Upper lobe of left lung (tissue), 6 donors: ENCODE data around the gene CUEDC1. TPM values are rescaled to one million over a fixed set of nuclear protein-coding genes. Genes with fewer than 3 reads are reported as not detected.

Experiments
- ATAC-seq, 2 donors: fragments of 200-7000 bp; cut with Tn5 transposase; one replicate each; pipeline ENCODE4 v1.9.1; 2022; ENCODE audit warnings: mild to moderate bottlenecking in 2 of 2, moderate library complexity in 2 of 2; ENCODE audit not compliant: low FRiP score in 2 of 2
- DNase-seq, 2 donors: peaks; one replicate each; pipeline ENCODE4 v3.0.0-alpha.2; 2019 to 2020
- H3K27ac ChIP-seq, 4 donors: fragments of 200-600 bp; sonication (generic); one replicate each; pipeline ENCODE4 v1.5.1; 2016 to 2019
- H3K27me3 ChIP-seq, 4 donors: fragments of 200-600 bp; sonication (generic); one replicate each; pipeline ENCODE4 v1.5.1; 2017 to 2019
- H3K36me3 ChIP-seq, 4 donors: fragments of 200-600 bp; sonication (generic); one replicate each; pipeline ENCODE4 v1.5.1; 2016 to 2019
- H3K4me1 ChIP-seq, 4 donors: fragments of 200-600 bp; sonication (generic); one replicate each; pipeline ENCODE4 v1.5.1; 2018 to 2019
- H3K4me3 ChIP-seq, 4 donors: fragments of 200-600 bp; sonication (generic); one replicate each; pipeline ENCODE4 v1.5.1; 2017 to 2019; ENCODE audit warnings: mild to moderate bottlenecking in 2 of 4, moderate library complexity in 1 of 4
- H3K9me3 ChIP-seq, 4 donors: fragments of 200-600 bp; sonication (generic); one replicate each; pipeline ENCODE4 v1.5.1; 2018 to 2019
- EP300 ChIP-seq, 4 donors: sonication (generic); formaldehyde crosslinking; IDR thresholded peaks; one replicate each; pipeline ENCODE4 v1.5.1; 2017; ENCODE audit warnings: antibody characterized with exemption in 4 of 4, control low read depth in 2 of 4
- POLR2A ChIP-seq, 4 donors: fragments of 450-650 bp; IDR thresholded peaks; one replicate each; pipeline ENCODE4 v1.5.1; 2016 to 2017; ENCODE audit warnings: antibody characterized with exemption in 4 of 4, mild to moderate bottlenecking in 2 of 4
- POLR2AphosphoS5 ChIP-seq, 2 donors: sonication (generic); formaldehyde crosslinking; IDR thresholded peaks; one replicate each; pipeline ENCODE4 v1.5.1; 2017; ENCODE audit warnings: antibody characterized with exemption in 2 of 2
- WGBS, 2 donors: methylation state at CpG; one replicate each; pipeline ENCODE4 v1.1.5; 2017 to 2018; 5-methylcytosine and 5-hydroxymethylcytosine counted together
- total RNA-seq, 6 donors: library from RNA; depleted of rRNA in 4 of 6; stranded (reverse); fragments of >200 nt in 4 of 6; gene quantifications; one replicate each; pipeline versions ENCODE4 v1.1.0 to v1.2.1, GENCODE V29; 2016 to 2021
- TF ChIP-seq, protein P1 (sequence below), 6 experiments: fragments of 450-650 bp in 4 of 6; fragments of 200-600 bp in 2 of 6; sonication (generic) in 2 of 6; IDR thresholded peaks; one replicate each; pipeline ENCODE4 v1.5.1; 2016 to 2019; ENCODE audit warnings: antibody characterized with exemption in 6 of 6
- donor health status: DM: no; HTN: no; CAD: no; lungs with moderate emphysema.
- donor health status: DM: no; HTN: yes; CAD: no; lungs with severe emphysema.

CUEDC1 gene
- total RNA-seq, 6 donors from 2014 or later: 33.3 to 119 (median 54.4) TPM

GRCh38 chr17:57919918-57920317 is 35.3 kb downstream of the CUEDC1 start:
- H3K9me3 ChIP-seq: no peaks in the 10 kb centered on the region
- ATAC-seq: no peak
- H3K27me3 ChIP-seq: no peaks in the 10 kb centered on the region
- peaks cover 43 to 62% (median 54%) of the 10 kb centered on the region in 4 donors for H3K4me1 ChIP-seq
- H3K36me3 ChIP-seq: no peaks in the 10 kb centered on the region
- no peak for TF ChIP-seq EP300 (IDR thresholded peaks at IDR 0.05)
- TF ChIP-seq POLR2AphosphoS5 (IDR thresholded peaks at IDR 0.05): no peak
- no peak for TF ChIP-seq POLR2A (IDR thresholded peaks at IDR 0.05)
- TF ChIP-seq, protein P1, sequence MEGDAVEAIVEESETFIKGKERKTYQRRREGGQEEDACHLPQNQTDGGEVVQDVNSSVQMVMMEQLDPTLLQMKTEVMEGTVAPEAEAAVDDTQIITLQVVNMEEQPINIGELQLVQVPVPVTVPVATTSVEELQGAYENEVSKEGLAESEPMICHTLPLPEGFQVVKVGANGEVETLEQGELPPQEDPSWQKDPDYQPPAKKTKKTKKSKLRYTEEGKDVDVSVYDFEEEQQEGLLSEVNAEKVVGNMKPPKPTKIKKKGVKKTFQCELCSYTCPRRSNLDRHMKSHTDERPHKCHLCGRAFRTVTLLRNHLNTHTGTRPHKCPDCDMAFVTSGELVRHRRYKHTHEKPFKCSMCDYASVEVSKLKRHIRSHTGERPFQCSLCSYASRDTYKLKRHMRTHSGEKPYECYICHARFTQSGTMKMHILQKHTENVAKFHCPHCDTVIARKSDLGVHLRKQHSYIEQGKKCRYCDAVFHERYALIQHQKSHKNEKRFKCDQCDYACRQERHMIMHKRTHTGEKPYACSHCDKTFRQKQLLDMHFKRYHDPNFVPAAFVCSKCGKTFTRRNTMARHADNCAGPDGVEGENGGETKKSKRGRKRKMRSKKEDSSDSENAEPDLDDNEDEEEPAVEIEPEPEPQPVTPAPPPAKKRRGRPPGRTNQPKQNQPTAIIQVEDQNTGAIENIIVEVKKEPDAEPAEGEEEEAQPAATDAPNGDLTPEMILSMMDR (IDR thresholded peaks at IDR 0.05): no peak
- H3K27ac ChIP-seq: no peak overlapping the region
- H3K4me3 ChIP-seq: no peak overlapping the region
- WGBS, 2 donors: 86 to 91% methylated on average over 5 of the region's 5 CpGs
- no peak for DNase-seq

DNA sequence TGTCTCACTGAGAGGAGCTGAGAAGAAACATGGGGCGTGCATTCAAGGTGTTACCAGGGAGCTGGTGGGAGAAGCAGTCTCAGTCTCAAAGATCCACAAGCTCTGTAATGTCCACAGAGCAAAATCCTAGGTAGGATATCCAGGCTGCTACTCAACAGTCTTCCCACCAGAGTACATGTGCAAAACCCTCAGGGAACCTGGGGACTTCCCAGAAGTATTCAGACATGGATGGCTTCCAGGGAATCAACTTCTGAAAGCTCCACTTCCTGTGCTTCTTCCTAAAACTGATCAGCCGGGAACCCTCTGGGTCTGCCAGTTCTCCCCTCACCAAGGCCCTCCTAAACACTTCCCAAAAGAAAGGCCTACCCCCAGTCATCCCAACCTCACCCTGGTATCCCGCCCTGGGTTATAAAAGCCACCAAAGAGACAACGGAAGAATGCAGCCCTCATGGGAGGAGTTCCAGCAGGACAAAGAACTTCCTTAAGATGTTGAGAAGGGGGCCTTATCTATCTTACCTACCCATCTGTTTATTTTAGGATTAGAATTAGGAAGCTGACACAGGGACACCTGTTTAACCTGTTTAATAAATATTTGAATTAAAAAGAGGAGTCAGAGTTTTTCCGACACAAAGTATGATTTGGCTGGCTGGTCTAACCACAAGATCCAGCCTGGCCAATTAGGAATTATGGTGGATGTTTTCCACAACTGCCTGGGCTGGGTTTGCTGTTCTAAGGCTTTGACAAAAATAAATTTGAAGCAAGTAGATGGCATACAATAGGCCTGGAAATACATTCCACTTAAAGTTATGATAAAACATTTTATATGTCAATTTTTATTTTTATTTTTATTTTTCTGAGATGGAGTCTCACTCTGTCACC is 37.0 kb downstream of the CUEDC1 start:
- Histone ChIP-seq H3K4me3 (no peak overlapping the region), H3K27ac (peak overlapping the region; percentile 20 to 60 (median 57)), H3K27me3 (no peaks in the 10 kb centered on the region), H3K9me3 (no peaks in the 10 kb centered on the region), H3K4me1 (peaks cover 56 to 71% (median 65%) of the 10 kb centered on the region in 4 donors), H3K36me3 (no peaks in the 10 kb centered on the region)
- 56 to 60% methylated on average over 5 of the region's 5 CpGs for WGBS, 2 donors
- DNase-seq (no peak), ATAC-seq (no peak)
- TF ChIP-seq POLR2AphosphoS5 (IDR thresholded peaks at IDR 0.05) (no peak), EP300 (IDR thresholded peaks at IDR 0.05) (no peak), POLR2A (IDR thresholded peaks at IDR 0.05) (no peak)
- TF ChIP-seq, protein P1 (IDR thresholded peaks at IDR 0.05): no peak

GRCh38 chr17:57916925-57917858 is 38.0 kb downstream of the CUEDC1 start:
- Histone ChIP-seq H3K27me3 (no peaks in the 10 kb centered on the region), H3K4me1 (peaks cover 59 to 74% (median 69%) of the 10 kb centered on the region in 4 donors), H3K27ac (peak overlapping the region; percentile 20 to 70 (median 58)), H3K4me3 (no peak overlapping the region), H3K9me3 (no peaks in the 10 kb centered on the region), H3K36me3 (no peaks in the 10 kb centered on the region)
- WGBS, 2 donors: 73 to 86% methylated on average over 6 to 9 of the region's 9 CpGs
- TF ChIP-seq EP300 (IDR thresholded peaks at IDR 0.05): peak in 1 of 4 donors; percentile 88
- TF ChIP-seq, protein P1 (IDR thresholded peaks at IDR 0.05): peak in 2 of 6 experiments; percentile 22 to 30
- TF ChIP-seq POLR2AphosphoS5 (IDR thresholded peaks at IDR 0.05): peak; percentile 35 to 56
- peak in 1 of 4 donors; percentile 10 for TF ChIP-seq POLR2A (IDR thresholded peaks at IDR 0.05)
- ATAC-seq (peak; percentile 28 to 80), DNase-seq (peak in 1 of 2 donors; percentile 82)

- peaks cover 58 to 74% (median 67%) of the 10 kb centered on the region in 4 donors for H3K4me1 ChIP-seq
- TF ChIP-seq, protein P1 (IDR thresholded peaks at IDR 0.05): no peak
- TF ChIP-seq EP300 (IDR thresholded peaks at IDR 0.05): no peak
- TF ChIP-seq POLR2AphosphoS5 (IDR thresholded peaks at IDR 0.05): no peak
- TF ChIP-seq POLR2A (IDR thresholded peaks at IDR 0.05): no peak
- no peak for ATAC-seq
- H3K27me3 ChIP-seq: no peaks in the 10 kb centered on the region
- 80 to 84% methylated on average over 16 to 19 of the region's 19 CpGs for WGBS, 2 donors
- peak overlapping the region; percentile 17 to 70 (median 58) for H3K27ac ChIP-seq
- peak in 1 of 2 donors; percentile 46 for DNase-seq
- H3K9me3 ChIP-seq: no peaks in the 10 kb centered on the region
- no peak overlapping the region for H3K4me3 ChIP-seq
- no peaks in the 10 kb centered on the region for H3K36me3 ChIP-seq
Observed at GRCh38 chr17:57915985-57916757, 39.0 kb downstream of the CUEDC1 start.
